Embryonic facial prominence (tissue), 1 donor: Measurements from ENCODE around the gene EHD1.

ENCODE experiments used
- DNase-seq: peaks from one replicate; pipeline ENCODE4 v3.0.0-alpha.2; 2016; ENCODE audit errors: extremely low spot score

Gene EHD1

GRCh38 chr11:64878494-64879243 is at the start of gene EHD1:
EHD1 (minus strand) TSS chr11:64878621; CDS start chr11:64878464, 157 bp downstream.
- peak; percentile 96 for DNase-seq

- no peak for DNase-seq
Observed at GRCh38 chr11:64926689-64927088, 48.3 kb upstream of the EHD1 start.

- no peak for DNase-seq
Observed at GRCh38 chr11:64925536-64926436, 47.4 kb upstream of the EHD1 start.

- DNase-seq: no peak
Observed at GRCh38 chr11:64924910-64925284, 46.5 kb upstream of the EHD1 start.

GRCh38 chr11:64923944-64924909 is 45.8 kb upstream of the EHD1 start, which contains the start of gene PPP2R5B:
PPP2R5B (plus strand) TSS chr11:64924689; CDS start chr11:64925735, 1,046 bp downstream.
- peak; percentile 84 for DNase-seq

- DNase-seq: no peak
Observed at GRCh38 chr11:64923151-64923661, 44.8 kb upstream of the EHD1 start.

GRCh38 chr11:64921384-64921783 is 43.0 kb upstream of the EHD1 start:
- DNase-seq: no peak

GRCh38 chr11:64920124-64920523 is 41.7 kb upstream of the EHD1 start:
- no peak for DNase-seq

GRCh38 chr11:64919627-64920026 is 41.2 kb upstream of the EHD1 start:
- no peak for DNase-seq

- DNase-seq: no peak
Observed at GRCh38 chr11:64918017-64918416, 39.6 kb upstream of the EHD1 start.

GRCh38 chr11:64917663-64917995 is 39.2 kb upstream of the EHD1 start:
- DNase-seq: no peak

GRCh38 chr11:64916775-64917662 is 38.6 kb upstream of the EHD1 start, which contains the start of gene ATG2A:
ATG2A (minus strand) TSS chr11:64917209; CDS start chr11:64917135, 74 bp downstream.
- peak; percentile 99 for DNase-seq

- no peak for DNase-seq
Observed at GRCh38 chr11:64916040-64916774, 37.8 kb upstream of the EHD1 start.

GRCh38 chr11:64915376-64915887 is 37.0 kb upstream of the EHD1 start:
- DNase-seq: no peak

- DNase-seq: no peak
Observed at GRCh38 chr11:64914123-64914522, 35.7 kb upstream of the EHD1 start.

- DNase-seq: no peak
Observed at GRCh38 chr11:64913171-64913727, 34.8 kb upstream of the EHD1 start.

- DNase-seq: no peak
Observed at GRCh38 chr11:64911689-64912088, 33.3 kb upstream of the EHD1 start.

GRCh38 chr11:64911142-64911541 is 32.7 kb upstream of the EHD1 start:
- DNase-seq: no peak

GRCh38 chr11:64910451-64911093 is 32.2 kb upstream of the EHD1 start:
- DNase-seq: no peak
